Activated CD4-positive, CD25-positive, alpha-beta regulatory T cell treated with anti-CD3 and anti-CD28 coated beads, Interleukin-2, amount 50 U/mL, for 24 hours (primary cell): ENCODE measurements around the gene SUSD2.
"Not testable (repeated sequence)": the region's sequence is repeated elsewhere in the genome, so short reads cannot be mapped to it uniquely, and the experiment has no call there.

ENCODE experiments used
- ATAC-seq, 2 donors: fragments of 150-1000 bp; cut with Tn5 transposase; one replicate each; pipeline ENCODE4 v1.10.0; 2021; ENCODE audit warnings: mild to moderate bottlenecking in 1 of 2, moderate library complexity in 1 of 2

Gene SUSD2

DNA sequence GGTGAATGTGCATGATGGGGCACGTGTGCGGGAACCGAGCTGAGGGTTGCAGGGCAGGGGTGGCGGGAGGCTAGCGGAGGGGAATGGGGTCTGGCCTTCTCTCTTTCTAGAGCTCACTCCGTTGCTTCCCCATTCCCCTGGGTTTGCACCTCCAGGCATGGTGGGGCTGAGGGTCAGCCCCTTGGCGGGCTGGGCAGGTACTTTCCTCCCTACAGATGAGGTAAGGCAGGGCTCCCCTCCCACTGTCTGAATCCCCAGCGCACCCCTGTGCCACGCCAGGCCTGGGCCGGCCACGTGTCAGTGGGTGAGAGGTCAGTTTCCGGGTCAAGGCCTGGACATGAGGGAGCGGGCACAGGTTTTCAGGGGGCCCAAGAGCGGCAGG is 8.9 kb downstream of the SUSD2 start:
- no peak for ATAC-seq

DNA sequence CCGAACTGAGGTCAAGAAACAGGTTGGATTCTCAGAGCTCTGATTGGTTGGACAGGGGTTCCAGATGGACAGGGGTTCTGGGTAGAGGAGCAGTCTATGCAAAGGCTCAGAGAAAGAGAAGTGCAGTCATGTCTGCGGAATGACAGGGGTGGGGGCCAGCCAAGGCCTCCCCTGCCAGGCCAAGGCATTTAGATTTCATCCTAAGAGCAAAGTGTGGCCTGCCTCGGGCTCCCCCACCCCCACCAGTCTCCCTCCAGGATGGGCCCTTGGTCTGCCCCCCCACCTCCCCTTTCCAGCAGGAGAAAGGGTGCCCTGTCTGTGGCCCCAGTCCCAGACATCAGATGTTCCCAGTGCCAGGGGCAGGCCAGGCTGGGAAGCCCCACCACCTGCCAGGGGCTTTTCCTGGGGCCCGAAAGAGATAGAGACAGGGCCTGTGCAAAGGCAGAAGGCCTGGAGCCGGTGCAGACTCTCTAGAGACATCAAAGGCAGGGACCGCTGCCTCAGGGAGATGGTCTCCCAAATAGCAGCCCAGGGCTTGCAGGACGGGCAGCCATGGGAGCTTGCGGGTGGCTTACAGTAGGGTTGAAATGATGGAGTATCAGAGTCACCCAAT is 9.4 kb downstream of the SUSD2 start:
- no peak for ATAC-seq

GRCh38 chr22:24191381-24191841 is 10.1 kb downstream of the SUSD2 start:
- no peak for ATAC-seq

DNA sequence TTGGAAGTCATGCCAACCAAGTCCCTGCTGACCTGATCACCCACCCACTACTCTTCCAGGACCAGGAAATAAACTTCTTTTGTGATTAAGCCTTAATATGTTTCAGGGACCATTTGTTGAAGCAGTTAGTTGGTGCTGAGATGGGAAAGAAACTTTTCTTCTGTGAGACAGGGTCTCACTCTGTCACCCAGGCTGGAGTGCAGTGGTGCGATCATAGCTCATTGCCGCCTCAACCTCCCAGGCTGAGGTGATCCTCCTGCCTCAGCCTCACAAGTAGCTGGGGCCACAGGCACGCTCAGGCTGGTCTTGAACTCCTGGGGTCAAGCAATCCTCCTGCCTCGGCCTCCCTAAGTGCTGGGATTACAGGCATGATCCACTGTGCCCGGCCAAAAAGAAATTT is 10.6 kb downstream of the SUSD2 start:
- ATAC-seq = no peak

GRCh38 chr22:24198682-24199052 is 17.4 kb downstream of the SUSD2 start:
- no peak for ATAC-seq

DNA sequence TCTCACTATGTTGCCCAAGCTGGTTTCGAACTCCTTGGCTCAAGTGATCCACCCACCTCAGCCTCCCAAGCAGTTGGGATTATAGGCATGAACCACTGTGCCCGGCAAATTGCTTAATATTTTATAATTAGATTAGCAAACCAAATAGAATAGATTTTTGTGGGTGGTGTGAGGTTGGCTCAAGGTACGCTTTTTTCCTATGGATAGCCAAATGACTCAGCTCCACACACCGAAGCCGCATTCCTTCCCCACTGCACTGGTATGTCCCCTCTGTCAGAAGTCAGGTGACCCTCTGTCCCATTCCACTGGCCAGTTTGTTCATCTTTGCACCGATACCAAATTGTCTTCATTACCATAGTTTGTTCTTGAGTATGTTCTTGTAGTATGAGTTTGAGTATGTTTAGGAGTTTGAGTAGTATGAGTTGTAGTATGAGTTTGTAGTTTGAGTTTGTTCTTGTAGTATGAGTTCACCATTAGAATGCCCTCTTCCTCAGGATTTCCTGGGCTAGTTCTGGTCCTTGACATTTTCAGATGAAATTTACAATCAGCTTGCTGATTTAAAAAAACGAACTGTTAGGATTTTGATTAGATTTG is 19.4 kb downstream of the SUSD2 start:
- no peak for ATAC-seq

GRCh38 chr22:24201681-24202614 is 20.7 kb downstream of the SUSD2 start:
- no peak for ATAC-seq

DNA sequence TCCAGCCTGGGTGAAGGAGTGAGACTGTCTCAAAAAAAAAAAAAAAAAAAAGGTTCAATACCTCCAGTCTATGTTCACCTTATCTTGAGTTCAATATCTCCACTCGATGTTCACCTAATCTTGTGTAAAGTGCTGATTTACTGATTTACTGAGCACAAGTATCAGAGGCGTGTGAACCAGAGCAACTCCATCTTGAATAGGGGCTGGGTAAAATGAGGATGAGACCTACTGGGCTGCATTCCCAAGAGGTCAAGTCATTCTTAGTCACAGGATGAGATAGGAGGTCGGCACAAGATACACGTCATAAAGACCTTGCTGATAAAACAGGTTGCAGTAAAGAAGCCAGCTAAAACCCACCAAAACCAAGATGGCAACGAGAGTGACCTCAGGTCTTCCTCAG is 22.6 kb downstream of the SUSD2 start:
- not testable (repeated sequence) for ATAC-seq

DNA sequence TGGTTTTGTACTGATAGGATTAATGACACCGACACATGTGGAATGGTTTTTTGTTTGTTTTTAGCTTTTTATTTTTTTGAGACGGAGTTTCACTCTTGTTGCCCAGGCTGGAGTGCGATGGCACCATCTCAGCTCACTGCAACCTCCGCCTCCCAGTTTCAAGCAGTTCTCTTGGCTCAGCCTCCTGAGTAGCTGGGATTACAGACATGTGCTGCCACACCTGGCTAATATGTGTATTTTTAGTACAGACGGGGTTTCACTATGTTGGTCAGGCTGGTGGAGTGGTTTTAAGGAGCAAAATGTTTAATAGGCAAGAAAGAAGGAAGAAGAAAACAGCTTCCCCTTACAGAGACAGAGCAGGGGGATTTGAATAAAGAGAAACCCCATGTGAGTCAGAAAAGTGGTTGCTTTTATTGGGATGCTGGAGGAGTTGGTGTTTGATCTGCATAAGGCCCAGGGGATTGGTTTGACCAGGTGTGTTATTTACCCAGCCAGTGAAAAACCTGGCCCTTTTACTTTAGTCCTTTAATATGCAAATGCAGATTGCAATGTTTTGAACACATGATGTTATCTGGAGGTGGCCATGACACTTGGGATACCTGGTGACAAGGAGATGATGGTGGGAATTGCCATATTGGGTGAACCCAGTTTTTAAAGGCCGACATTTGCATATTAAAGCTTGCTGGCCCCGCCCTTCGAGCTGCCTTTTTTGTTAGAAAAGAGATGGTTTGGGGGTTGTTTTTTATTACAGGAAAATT is 24.3 kb downstream of the SUSD2 start:
- ATAC-seq = no peak

GRCh38 chr22:24206460-24207263 is 25.4 kb downstream of the SUSD2 start:
- not testable (repeated sequence) for ATAC-seq

DNA sequence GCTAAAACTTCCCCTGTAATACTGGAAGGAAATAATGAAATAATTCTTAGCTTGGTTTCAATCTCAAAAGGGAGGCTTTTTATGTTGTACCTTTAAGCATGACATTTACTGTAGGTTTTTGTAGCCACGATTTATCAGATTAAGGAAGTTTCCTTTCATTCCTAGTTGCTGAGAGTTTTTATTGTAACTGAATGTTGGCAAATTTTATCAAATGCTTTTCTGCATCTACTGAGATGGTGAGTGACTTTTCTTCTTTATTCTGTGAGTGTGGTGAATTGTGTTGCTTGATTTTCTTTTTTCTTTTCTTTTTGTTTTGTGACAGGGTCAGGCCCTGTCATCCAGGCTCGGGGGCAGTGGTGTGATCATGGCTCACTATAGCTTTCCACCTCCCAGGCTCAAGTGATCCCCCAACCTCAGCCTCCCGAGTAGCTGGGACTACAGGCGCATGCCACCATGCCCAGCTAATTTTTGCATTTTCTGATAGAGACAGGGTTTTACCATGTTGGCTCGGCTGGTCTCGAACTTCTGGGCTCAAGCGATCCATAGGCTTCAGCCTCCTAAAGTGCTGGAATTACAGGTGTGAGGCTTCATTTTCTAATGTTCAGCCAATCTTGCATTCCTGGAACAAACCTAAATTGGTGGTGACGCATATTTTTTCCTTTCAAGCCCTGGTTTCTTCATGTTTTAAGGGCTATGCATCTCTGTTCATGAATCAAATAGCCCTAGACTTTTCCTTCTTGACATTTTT is 26.2 kb downstream of the SUSD2 start:
- ATAC-seq = no peak

- no peak for ATAC-seq
Measured at GRCh38 chr22:24208012-24208749, 26.9 kb downstream of the SUSD2 start.

- ATAC-seq = no peak
Measured at GRCh38 chr22:24209016-24209415, 27.7 kb downstream of the SUSD2 start.

DNA sequence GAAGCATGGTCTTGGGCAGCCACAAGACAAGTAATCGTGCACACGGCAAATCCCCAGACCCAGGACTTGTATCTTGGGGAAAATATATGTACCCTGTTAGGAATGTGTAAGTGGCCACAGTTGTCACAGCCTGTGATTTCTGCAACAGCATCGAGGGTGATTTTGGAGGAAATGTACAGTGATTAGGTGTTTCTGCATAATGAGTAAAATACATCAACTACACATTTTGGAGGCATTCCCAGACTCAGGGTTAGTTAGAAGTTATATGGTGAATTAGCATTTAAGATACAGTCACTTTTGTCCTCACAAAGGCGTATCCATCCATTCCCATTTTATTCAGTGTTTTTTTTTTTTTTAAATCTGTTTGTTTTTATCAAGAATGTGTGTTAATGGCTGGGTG is 28.4 kb downstream of the SUSD2 start:
- no peak for ATAC-seq

DNA sequence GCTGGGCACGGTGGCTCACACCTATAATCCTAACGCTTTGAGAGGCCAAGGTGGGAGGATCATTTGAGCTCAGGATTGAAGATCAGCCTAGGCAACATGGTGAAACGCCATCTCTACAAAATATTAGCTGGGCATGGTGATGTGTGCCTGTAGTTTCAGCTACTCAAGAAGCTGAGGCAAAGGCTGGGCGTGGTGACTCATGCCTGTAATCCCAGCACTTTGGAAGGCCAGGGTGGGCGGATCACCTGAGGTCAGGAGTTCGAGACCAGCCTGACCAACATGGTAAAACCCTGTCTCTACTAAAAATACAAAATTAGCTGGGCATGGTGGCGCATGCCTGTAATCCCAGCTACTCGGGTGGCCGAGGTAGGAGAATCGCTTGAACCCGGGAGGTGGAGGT is 29.1 kb downstream of the SUSD2 start:
- ATAC-seq = not testable (repeated sequence)

- not testable (repeated sequence) for ATAC-seq
Measured at GRCh38 chr22:24211716-24212115, 30.4 kb downstream of the SUSD2 start.

DNA sequence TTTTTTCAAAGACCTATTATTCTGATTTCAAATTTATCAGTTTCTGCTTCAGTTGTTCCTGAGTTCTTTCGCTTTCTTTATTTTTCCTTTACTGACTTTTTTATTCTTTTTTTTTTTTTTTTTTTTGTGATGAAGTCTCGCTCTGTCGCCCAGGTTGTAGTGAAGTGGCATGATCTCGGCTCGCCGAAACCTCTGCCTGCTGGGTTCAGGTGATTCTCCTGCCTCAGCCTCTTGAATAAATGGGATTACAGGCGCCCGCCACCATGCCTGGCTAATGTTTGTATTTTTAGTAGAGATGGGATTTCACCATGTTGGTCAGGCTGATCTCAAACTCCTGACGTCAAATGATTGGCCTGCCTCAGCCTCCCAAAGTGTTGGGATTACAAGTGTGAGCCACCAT is 31.8 kb downstream of the SUSD2 start:
- ATAC-seq = not testable (repeated sequence)

GRCh38 chr22:24214467-24215285 is 33.4 kb downstream of the SUSD2 start:
- ATAC-seq = no peak

- ATAC-seq = no peak
Measured at GRCh38 chr22:24216541-24217209, 35.4 kb downstream of the SUSD2 start.
